Measurements from ENCODE around the gene GAK.

DNA sequence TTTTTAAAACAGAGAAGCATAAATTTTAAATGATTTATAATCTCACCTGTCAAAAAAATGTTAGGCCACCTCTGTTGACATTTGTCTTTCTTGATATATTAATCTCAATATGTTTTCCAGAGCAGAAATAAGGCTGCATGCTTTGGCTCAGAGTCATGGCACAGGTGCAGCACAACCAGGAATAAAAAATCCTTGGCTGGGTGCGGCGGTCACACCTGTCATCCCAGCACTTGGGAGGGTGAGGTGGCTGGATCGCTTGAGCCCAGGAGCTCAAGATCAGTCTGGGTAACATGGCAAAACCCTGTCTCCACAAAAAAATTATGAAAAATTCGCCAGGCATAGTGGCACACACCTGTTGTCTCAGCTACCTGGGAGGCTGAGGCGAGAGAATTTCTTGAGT lies 124.3 kb downstream of the GAK start:
- TF ChIP-seq, protein P1, sequence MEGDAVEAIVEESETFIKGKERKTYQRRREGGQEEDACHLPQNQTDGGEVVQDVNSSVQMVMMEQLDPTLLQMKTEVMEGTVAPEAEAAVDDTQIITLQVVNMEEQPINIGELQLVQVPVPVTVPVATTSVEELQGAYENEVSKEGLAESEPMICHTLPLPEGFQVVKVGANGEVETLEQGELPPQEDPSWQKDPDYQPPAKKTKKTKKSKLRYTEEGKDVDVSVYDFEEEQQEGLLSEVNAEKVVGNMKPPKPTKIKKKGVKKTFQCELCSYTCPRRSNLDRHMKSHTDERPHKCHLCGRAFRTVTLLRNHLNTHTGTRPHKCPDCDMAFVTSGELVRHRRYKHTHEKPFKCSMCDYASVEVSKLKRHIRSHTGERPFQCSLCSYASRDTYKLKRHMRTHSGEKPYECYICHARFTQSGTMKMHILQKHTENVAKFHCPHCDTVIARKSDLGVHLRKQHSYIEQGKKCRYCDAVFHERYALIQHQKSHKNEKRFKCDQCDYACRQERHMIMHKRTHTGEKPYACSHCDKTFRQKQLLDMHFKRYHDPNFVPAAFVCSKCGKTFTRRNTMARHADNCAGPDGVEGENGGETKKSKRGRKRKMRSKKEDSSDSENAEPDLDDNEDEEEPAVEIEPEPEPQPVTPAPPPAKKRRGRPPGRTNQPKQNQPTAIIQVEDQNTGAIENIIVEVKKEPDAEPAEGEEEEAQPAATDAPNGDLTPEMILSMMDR (IDR thresholded peaks at IDR 0.05): no peak
- TF ChIP-seq POLR2AphosphoS5 (IDR thresholded peaks at IDR 0.05; ENCODE audit: insufficient read depth in 1 of 2, low read depth in 1 of 2) (no peak), POLR2A (IDR thresholded peaks at IDR 0.05) (no peak)

Data from vagina (tissue), 2 donors.